Gastroesophageal sphincter (tissue), 3 donors: Measurements from ENCODE around the gene CDH1.

Experiments
- EP300 ChIP-seq: sonication (generic); formaldehyde crosslinking; IDR thresholded peaks from one replicate; pipeline ENCODE4 v1.6.1; 2017; ENCODE audit warnings: antibody characterized with exemption, mild to moderate bottlenecking
- TF ChIP-seq, protein P1 (sequence below), 4 experiments: fragments of 200-600 bp in 2 of 4; fragments of 450-650 bp in 2 of 4; sonication (generic) in 1 of 4; IDR thresholded peaks; one replicate each; pipeline ENCODE4 v1.5.1; 2017 to 2019; ENCODE audit warnings: antibody characterized with exemption in 4 of 4, mild to moderate bottlenecking in 2 of 4, moderate library complexity in 2 of 4

DNA sequence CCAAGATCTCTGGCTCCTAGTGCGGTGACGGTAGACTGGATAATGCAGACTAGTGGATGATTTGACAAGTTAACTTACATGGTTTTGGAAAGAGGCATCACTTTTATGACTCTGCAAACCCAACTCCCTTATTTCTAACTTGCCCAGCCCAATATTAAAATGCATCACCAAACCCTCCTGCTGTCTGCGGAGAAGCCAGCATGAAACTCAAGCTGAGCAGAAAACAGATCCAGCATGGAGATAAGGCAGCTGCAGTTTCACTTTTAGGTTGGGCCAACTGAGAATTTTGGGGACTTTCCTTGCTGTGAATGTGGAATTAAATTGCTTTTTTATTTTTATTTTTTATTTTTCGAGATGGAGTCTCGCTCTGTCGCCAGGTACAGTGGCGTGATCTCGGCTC, 27.8 kb downstream of the CDH1 start:
- TF ChIP-seq, protein P1, sequence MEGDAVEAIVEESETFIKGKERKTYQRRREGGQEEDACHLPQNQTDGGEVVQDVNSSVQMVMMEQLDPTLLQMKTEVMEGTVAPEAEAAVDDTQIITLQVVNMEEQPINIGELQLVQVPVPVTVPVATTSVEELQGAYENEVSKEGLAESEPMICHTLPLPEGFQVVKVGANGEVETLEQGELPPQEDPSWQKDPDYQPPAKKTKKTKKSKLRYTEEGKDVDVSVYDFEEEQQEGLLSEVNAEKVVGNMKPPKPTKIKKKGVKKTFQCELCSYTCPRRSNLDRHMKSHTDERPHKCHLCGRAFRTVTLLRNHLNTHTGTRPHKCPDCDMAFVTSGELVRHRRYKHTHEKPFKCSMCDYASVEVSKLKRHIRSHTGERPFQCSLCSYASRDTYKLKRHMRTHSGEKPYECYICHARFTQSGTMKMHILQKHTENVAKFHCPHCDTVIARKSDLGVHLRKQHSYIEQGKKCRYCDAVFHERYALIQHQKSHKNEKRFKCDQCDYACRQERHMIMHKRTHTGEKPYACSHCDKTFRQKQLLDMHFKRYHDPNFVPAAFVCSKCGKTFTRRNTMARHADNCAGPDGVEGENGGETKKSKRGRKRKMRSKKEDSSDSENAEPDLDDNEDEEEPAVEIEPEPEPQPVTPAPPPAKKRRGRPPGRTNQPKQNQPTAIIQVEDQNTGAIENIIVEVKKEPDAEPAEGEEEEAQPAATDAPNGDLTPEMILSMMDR (IDR thresholded peaks at IDR 0.05), result no peak
- TF ChIP-seq EP300, result no peak
